ENCODE results near the gene ADH7.
A peak's percentile ranks its signal among the peaks of the same experiment; 100 is the strongest.
"Not testable (repeated sequence)": the region's sequence is repeated elsewhere in the genome, so short reads cannot be mapped to it uniquely, and the experiment has no call there.

ADH7 gene

DNA sequence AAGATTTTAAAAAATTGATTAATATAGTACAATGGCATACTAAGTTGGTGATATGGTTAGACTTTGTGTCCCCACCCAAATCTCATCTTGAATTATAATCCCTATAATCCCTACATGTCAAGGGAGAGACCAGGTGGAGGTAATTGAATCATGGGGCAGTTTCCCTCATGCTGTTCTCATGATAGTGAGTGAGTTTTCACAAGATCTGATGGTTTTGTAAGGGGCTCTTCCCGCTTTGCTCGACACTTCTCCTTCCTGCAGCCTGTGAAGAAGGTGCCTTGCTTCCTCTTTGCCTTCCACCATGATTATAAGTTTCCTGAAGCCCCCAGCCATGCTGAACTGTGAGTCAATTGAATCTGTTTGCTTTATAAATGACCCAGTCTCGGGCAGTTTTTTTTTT, 20.2 kb downstream of the ADH7 start:
- not testable (repeated sequence) for DNase-seq

GRCh38 chr4:99414401-99414800, 20.7 kb downstream of the ADH7 start:
- DNase-seq = no peak

DNA sequence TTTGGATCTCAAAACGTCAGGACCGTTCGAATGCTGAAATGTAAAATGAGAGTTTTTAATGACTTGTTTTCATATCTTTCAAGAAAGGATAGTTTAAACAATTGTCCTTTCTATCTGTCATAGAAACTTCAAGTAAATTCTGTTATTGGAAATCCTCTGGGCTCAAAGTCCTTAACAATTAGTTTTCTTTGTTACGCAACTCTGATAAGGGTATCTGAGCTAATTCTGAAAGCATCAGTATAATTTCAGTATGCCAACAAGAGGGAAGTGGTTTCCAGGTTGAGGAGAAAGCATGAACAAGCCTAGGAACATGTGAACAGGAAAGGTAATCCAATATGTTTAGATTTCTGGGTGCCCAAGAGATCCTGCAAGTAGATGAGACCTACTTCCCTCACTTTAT, 22.0 kb downstream of the ADH7 start:
- no peak for DNase-seq

DNA sequence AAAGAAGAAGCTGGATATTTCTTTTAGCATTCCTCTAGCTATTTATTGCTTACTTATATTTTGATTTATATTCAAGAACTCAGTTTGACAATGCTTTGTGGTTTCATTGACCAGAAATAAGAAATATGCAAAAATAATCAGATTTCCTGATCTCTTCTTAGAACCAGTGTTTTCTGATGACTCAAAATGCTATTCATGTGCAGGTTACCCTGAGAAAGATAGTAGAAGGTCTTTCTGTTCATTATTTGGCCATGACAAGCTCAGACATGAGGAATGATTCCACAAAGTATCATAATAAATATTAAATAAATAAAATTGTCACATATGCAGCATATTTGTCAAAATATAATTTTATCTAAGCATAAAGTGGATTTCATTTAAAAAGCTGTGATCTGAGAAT, 24.1 kb downstream of the ADH7 start:
- DNase-seq = no peak

- DNase-seq = no peak
These were observed 25.1 kb downstream of the ADH7 start for GRCh38 chr4:99410075-99410474.

GRCh38 chr4:99408346-99408745, 26.8 kb downstream of the ADH7 start:
- DNase-seq = no peak

DNA sequence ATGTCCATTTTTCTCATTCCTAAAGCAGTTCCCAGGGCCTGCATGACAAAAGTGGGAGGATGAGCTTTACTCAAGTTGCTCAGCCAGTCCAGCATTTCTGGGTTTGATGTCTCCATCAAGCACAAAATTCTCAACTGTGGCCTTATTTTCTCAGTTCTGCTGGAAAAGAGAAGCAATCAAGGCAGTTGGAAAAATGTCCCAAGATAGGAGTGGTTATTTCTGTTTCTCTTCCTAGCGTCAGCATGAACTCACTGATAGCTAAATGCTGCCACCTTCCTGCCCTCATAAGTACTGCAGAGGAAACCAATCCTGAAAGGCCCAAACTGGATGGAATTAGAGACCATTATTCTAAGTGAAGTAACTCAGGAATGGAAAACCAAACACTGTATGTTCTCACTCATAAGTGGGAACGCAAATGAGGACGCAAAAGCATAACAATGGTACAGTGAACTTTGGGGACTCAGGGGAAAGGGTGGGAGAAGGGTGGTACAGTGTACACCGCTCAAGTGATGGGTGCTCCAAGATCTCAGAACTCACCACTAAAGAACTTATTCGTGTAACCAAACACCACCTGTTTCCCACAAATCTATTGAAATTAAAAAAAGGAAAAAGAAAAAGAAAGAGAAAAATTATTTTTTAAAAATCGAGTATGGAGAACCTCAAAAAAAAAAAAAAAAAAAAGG, 29.6 kb downstream of the ADH7 start:
- peak; percentile 41 for DNase-seq

- peak; percentile 48 for DNase-seq
These were observed 30.4 kb downstream of the ADH7 start for GRCh38 chr4:99404595-99405287.

- DNase-seq = no peak
These were observed 31.6 kb downstream of the ADH7 start for GRCh38 chr4:99403380-99404184.

DNA sequence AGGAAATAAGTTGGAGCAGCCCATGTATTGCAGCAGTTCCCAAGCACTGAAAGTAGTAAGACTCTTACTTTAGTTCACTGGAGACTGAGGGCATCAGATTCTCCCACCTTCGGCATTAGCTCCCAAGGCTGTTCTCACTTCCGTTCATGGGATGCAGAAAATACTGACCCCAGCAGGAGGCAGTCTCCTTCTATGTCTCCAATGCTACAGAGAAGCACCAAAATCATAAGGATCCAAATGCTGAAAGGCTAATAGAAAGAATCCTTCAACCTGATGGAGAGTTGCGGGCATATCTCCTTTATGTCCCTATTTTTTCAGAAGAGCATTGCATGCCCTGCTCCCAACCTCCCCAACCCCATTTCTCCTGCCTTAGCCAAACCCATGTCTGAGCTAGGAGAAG, 32.4 kb downstream of the ADH7 start:
- DNase-seq = no peak

DNA sequence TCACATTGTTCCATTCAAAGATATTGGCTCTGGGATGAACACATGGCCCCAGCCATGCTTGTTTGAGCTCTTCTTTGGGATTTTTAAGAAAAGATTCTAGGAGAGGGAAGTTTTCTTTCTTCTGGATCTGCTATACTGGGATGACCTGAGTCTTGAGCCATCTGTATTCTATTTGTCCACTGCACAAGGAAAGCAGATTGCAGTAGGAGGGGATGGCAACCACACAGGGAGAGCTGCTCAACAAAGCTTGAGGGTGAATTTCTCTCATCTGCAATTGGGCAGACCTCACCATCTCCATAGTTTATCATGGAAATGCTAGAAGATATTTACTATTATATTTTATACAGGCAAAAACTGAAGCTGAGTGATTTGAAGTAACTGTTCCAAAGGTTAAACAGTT, 34.3 kb downstream of the ADH7 start:
- DNase-seq = no peak

DNA sequence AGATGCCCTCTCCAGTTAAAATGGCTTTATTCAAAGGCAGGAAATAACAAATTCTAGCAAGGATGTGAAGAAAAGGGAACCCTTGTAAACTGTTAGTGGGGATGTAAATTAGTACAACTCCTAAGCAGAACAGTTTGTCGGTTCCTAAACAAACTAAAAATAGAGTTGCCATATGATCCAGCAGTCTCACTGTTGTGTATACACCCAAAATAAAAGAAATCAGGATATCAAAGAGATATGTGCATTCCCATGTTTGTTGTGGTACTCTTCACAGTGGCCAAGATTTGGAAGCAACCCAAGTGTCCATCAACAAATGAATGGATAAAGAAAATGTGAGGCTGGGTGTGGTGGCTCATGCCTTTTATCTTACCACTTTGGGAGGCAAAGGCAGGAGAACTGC, 36.1 kb downstream of the ADH7 start:
- no peak for DNase-seq

- no peak for DNase-seq
These were observed 39.4 kb downstream of the ADH7 start for GRCh38 chr4:99395595-99396364.

DNA sequence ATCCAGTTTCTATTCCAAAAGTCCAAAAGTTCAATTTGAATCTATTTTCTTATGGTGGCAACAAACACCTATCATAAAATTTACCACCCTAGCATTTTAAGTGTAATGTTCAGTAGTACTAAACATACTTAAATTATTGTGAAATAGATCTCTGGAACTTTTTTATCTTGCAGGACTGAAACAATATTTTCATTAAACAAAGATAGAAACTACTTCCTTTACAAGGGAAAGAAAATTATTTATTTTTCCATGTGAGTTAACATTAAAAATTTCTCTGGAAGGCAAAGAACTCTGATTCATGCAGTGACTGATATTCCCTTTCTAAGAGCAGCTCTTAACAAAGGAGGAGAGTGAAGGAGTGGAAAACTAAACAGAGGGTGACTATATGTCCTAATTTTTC, 40.2 kb downstream of the ADH7 start:
- DNase-seq = no peak

DNA sequence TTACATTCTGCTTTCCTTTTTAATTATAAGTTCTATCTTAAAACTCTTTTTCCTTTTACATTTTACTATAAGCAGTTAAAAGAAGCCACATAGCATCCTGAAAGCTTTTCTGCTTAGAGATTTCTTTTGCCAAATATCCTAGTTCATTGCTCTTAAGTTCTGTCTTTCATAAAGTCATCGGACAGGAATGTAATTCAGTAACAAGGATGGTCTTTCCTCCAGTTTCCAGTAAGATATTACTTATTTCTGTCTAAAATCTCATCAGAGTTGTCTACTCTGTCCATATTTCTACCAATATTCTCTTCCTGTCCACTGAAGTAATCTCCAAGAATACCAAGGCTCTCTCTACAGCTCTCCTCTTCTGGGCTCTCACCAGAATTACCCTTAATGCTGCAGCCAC, 45.1 kb downstream of the ADH7 start:
- DNase-seq = no peak

DNA sequence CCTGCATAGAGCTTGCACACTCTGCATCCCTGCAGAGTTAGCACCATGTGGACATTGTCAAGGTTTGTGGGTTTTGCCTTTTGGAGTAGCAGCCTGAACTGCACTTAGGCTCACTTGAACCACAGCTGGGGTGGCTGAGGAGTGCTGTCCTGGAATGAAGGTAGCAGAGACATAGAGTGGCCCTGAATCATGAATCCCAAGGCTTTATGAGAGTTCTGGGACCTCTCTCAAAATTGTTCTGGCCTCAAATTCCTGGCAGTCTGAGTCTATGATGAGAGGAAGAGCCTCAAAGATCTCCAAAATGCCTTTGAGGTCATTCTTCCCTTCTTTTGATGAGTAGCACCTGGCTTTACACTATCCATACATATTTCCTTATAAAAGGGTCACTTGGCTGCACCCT, 45.5 kb downstream of the ADH7 start:
- DNase-seq = no peak

GRCh38 chr4:99383833-99384392, 51.2 kb downstream of the ADH7 start:
- DNase-seq = no peak

GRCh38 chr4:99383399-99383798, 51.7 kb downstream of the ADH7 start:
- no peak for DNase-seq

DNA sequence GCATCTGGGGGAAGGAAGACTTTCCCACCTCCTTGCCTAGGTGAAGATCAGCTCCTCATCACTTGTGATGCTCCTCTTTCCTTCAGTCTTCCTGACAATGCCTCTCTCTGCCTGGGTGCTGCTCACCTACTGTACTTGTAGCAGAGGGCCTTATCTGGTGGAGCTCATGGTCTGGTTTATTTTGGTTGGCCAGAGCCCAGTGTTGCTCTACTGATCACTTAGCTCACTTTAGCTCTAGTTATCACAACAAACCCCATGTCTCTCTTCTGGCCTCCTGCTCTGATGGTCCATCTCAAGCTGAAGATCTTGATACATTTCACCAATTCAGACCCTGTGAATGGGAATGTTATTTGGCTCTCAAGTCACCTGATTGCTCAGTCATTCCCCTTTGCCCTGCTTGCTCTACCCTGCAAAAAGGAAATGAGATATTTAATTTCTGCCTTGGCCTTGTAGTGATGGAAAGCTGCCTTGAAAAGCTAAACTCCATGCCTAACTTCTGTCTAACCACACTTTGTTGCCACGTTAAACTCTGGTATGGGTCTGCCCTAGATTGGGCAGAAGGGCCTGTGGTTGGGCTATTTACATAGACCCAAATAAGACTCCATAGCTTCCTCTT, 52.3 kb downstream of the ADH7 start:
- no peak for DNase-seq

GRCh38 chr4:99381588-99382175, 53.5 kb downstream of the ADH7 start:
- no peak for DNase-seq

- no peak for DNase-seq
These were observed 55.6 kb downstream of the ADH7 start for GRCh38 chr4:99379571-99379970.

- no peak for DNase-seq
These were observed 56.3 kb downstream of the ADH7 start for GRCh38 chr4:99378876-99379275.

Measured in T1000 (cell line).